Choroid plexus epithelial cell (primary cell): ENCODE data around the gene LYPD6.
A peak's percentile ranks its signal among the peaks of the same experiment; 100 is the strongest.

ENCODE experiments used
- DNase-seq: peaks from one replicate; pipeline ENCODE4 v3.0.0-alpha.2; 2010; ENCODE audit warnings: low read depth
- H3K4me3 ChIP-seq: 2 replicates; pipeline ENCODE4 v1.5.1; 2011; ENCODE audit warnings: low read depth, mild to moderate bottlenecking, control low read depth, low read length, moderate library complexity
- TF ChIP-seq, protein P1 (sequence below): conservative IDR thresholded peaks from 2 replicates; pipeline ENCODE4 v1.5.1; 2011; ENCODE audit warnings: low read depth, mild to moderate bottlenecking, control low read depth, inconsistent platforms, low read length, moderate library complexity

LYPD6 gene

DNA sequence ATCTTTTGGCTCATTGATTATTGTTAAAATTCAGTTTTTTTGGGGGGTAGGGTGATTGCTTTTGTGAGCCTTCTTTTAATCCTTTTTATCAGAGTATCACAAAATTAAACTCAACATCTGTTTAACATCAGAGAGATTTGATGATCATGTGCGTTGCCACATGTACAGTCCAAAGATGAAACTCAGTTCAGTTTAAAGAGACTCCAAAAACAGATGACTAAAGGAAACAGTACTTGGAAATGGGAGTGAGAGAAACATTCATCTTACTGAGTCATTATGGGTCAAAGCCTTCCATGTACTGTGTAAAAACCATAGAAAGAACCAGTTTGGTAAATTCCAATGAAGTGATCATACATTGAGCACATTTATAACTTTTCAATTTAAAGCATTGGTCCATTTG is 53.0 kb downstream of the LYPD6 start:
- TF ChIP-seq, protein P1, sequence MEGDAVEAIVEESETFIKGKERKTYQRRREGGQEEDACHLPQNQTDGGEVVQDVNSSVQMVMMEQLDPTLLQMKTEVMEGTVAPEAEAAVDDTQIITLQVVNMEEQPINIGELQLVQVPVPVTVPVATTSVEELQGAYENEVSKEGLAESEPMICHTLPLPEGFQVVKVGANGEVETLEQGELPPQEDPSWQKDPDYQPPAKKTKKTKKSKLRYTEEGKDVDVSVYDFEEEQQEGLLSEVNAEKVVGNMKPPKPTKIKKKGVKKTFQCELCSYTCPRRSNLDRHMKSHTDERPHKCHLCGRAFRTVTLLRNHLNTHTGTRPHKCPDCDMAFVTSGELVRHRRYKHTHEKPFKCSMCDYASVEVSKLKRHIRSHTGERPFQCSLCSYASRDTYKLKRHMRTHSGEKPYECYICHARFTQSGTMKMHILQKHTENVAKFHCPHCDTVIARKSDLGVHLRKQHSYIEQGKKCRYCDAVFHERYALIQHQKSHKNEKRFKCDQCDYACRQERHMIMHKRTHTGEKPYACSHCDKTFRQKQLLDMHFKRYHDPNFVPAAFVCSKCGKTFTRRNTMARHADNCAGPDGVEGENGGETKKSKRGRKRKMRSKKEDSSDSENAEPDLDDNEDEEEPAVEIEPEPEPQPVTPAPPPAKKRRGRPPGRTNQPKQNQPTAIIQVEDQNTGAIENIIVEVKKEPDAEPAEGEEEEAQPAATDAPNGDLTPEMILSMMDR: no peak
- no peak overlapping the region for H3K4me3 ChIP-seq
- DNase-seq: peak; percentile 4

DNA sequence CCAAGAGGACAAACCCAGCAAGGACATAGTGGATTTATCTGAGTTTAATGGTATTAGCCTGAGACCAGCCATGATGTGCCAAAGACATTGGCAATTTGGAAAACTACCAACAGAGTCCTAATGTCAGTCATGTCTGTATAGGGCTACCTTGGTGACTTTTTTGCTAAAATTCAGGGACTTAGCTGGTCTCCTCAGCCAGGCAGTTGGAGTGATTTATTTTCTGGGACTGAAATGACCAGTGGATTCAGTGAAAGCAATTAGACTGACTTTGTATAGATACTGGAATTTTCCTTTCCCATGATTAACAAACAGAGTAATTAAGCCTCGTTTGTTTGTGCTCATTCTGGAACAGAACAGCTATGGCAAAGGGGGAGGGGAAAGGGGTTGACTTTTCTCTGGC is 55.0 kb downstream of the LYPD6 start:
- DNase-seq: no peak
- TF ChIP-seq, protein P1: no peak
- H3K4me3 ChIP-seq: no peak overlapping the region

DNA sequence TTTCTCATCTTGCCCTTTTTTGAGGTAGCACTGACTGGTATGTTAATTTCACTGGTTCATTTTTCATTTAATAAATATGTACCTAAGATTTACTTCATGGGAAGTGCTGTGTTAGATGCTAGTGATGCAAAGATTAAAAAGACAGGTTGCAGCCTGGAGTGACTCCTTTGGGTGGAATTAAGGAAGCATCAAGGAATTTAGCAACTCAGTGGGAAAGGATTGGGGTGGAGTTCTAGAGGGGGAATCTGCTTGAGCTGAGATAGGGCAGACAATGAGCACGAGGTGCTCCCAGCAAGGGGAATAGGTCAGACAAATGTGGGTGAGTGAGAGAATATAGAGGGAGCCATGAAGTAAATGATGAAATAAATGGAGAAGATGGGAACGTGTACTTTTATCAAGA is 57.0 kb downstream of the LYPD6 start:
- DNase-seq: no peak
- H3K4me3 ChIP-seq: no peak overlapping the region
- TF ChIP-seq, protein P1: no peak

DNA sequence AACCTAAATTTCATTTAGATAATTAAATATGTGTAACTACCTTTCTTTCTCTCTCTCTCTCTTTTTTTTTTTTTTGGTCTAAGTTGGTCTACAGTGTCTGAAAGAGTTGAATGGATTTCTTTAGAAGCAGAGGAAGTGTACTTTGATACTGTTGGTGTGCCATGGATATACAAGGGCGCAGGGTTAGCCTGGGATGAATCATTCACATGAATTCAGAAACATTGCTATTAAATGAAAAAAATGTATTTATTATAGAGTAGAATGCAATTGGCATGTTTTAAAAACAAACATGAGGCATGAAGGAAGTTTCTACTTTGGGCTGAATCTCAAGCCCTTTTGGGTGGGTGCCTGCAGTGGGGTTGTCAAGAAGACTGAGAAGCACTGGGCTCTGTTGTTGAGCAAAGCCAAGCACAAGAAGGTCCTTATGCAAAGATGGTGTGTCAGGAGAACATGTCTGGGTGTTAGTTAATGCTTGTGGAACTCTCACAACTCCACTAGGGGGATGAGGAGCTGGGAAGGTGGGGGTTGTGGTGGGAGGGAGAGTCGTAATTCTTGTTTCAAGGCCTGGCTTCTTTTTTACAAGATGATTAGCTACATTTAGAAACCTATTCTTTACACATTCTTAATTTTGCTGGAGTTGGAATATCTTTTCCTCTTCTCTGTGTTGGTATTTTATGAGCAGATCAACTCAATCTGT is 57.9 kb downstream of the LYPD6 start:
- TF ChIP-seq, protein P1: no peak

DNA sequence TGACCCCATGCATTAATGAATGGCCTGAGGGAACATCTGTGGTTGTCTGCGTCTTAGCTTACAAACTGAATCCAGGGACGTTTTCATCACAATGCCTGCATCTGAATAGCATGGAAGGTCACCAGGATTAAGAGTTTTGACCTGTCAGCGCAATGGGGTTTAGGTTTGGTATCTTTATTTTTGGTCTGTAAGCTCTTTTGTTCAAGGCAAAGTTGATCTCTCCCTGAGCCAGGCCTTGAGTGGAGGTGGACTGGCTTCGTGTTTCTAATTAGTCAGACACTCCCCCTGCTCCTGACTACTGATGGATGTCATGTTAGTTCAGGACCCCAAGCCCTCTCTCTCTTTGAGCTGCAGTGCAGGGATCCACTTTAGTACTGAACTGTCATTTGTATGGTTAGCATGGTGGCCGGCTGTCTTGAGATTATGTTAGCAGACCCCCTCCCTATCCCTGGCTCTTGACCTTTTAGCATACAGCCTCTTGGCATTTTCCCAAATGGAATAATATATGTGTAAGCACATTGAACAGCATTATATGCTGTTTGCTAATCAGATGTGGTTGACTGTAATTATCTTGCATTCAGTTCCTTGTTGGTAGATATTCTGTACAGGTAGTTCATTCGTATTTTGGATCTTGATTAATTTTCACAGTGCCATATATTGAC is 59.2 kb downstream of the LYPD6 start:
- no peak overlapping the region for H3K4me3 ChIP-seq
- TF ChIP-seq, protein P1: no peak
- no peak for DNase-seq

More for the DNA sequence above, 57.9 kb downstream of the LYPD6 start:
- no peak overlapping the region for H3K4me3 ChIP-seq
- no peak for DNase-seq

DNA sequence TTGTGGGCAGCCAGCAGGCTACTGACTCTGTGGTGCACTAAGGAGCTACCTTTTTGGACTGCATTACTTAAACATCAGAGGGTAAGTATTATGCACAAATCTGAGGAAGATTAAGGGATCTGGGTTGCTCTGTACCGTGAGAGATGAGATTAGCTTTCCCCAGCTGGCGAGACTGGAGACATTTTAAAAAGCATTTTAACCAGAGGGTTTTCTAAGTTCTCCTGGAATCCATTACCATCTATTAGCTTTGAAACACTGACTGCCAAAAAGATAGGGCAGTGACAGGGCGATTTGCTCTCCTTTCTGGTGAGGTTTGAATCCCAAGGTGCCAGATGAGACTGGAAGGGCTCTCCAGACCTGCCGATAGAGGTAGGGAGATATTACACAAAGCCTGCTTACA is 63.2 kb downstream of the LYPD6 start:
- DNase-seq: no peak
- TF ChIP-seq, protein P1: no peak
- no peak overlapping the region for H3K4me3 ChIP-seq

DNA sequence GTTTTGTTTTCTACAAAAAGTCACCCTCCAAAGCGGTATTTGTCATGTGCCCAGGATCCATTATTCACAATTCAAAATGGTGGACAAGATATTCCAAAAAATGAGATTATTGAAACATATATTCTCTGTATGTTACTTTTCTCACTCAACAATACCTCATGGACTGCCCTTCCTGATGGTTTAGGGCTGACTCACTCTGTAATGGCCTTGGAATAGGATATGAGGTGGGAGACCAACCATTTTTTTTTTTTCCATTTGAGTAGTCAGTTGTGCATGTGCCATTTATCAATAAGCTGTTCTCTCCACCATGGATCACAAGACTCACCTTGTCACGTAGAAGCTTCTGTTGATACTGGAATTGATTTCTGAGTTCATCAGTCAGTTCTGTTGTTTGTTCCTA is 64.5 kb downstream of the LYPD6 start:
- DNase-seq: no peak
- no peak overlapping the region for H3K4me3 ChIP-seq
- TF ChIP-seq, protein P1: no peak
